Lung (tissue), 12 donors: Measurements from ENCODE around the gene TNK2. TPM values are rescaled to one million over a fixed set of nuclear protein-coding genes. Genes with fewer than 3 reads are reported as not detected.

Experiments
- ATAC-seq: fragments of 200-7000 bp; cut with Tn5 transposase; one replicate; pipeline ENCODE4 v1.9.1; 2020; ENCODE audit warnings: moderate number of reproducible peaks; ENCODE audit not compliant: insufficient read depth, low FRiP score
- DNase-seq, 3 donors: peaks; one replicate each; pipeline ENCODE4 v3.0.0-alpha.2; 2013 to 2017
- H3K27ac ChIP-seq, 2 donors: one replicate each; pipeline ENCODE4 v1.5.1; 2013; ENCODE audit warnings: mild to moderate bottlenecking in 2 of 2, moderate library complexity in 2 of 2, control low read depth in 1 of 2, inconsistent platforms in 1 of 2, low read depth in 1 of 2, low read length in 1 of 2
- H3K27me3 ChIP-seq, 3 donors: one replicate each; pipeline ENCODE4 v1.5.1; 2013; ENCODE audit warnings: low read length in 2 of 3; ENCODE audit not compliant: control insufficient read depth in 3 of 3, insufficient read depth in 3 of 3
- H3K36me3 ChIP-seq, 4 donors: one replicate each; pipeline ENCODE4 v1.5.1; 2013; ENCODE audit warnings: low read length in 4 of 4, mild to moderate bottlenecking in 1 of 4, moderate library complexity in 1 of 4; ENCODE audit not compliant: control insufficient read depth in 4 of 4, insufficient read depth in 4 of 4
- H3K4me1 ChIP-seq, 5 donors: one replicate each; pipeline ENCODE4 v1.5.1; 2013; ENCODE audit warnings: low read length in 5 of 5, mild to moderate bottlenecking in 2 of 5, moderate library complexity in 1 of 5; ENCODE audit not compliant: control insufficient read depth in 5 of 5, insufficient read depth in 5 of 5
- H3K4me3 ChIP-seq: one replicate; pipeline ENCODE4 v1.5.1; 2013; ENCODE audit warnings: mild to moderate bottlenecking, control low read depth, moderate library complexity
- H3K9ac ChIP-seq, 2 donors: one replicate each; pipeline ENCODE4 v1.5.1; 2013; ENCODE audit warnings: low read length in 2 of 2, control low read depth in 1 of 2; ENCODE audit not compliant: insufficient read depth in 1 of 2
- H3K9me3 ChIP-seq, 4 donors: one replicate each; pipeline ENCODE4 v1.5.1; 2013; ENCODE audit warnings: low read length in 3 of 4, mild to moderate bottlenecking in 1 of 4, moderate library complexity in 1 of 4; ENCODE audit not compliant: control insufficient read depth in 4 of 4, insufficient read depth in 3 of 4
- WGBS, 2 donors: extraction: QIAGEN DNeasy Blood & Tissue Kit; methylation state at CpG; one replicate each; pipeline ENCODE4 v1.1.7; 2013; 5-methylcytosine and 5-hydroxymethylcytosine counted together
- polyA plus RNA-seq, 2 donors: library from polyadenylated mRNA; stranded (reverse); fragments of 200-250 nt; gene quantifications; one replicate each; pipeline ENCODE4 v1.2.1, GENCODE V29; 2013
- total RNA-seq, 2 donors: library from RNA; depleted of rRNA in 1 of 2; stranded (reverse); fragments of >200 nt in 1 of 2; gene quantifications; one replicate each; pipeline ENCODE4 v1.2.1, GENCODE V29; 2014 to 2021
- TF ChIP-seq, protein P1 (sequence below): IDR thresholded peaks from 2 replicates; pipeline ENCODE4 v1.5.1; 2012; ENCODE audit warnings: mild to moderate bottlenecking; ENCODE audit errors: control extremely low read depth, extremely low read depth
- donor health status: control.
- donor health status: control.
- donor health status: Bipolar disorder and iron deficiency.
- donor health status: healthy.
- donor health status: DM: yes; HTN: yes; CAD: no.

The TNK2 gene
- total and polyA plus RNA-seq, 4 donors: 15.0 to 63.5 (median 35.6) TPM

GRCh38 chr3:195900436-195901355 lies 7.7 kb downstream of the TNK2 start:
- TF ChIP-seq, protein P1, sequence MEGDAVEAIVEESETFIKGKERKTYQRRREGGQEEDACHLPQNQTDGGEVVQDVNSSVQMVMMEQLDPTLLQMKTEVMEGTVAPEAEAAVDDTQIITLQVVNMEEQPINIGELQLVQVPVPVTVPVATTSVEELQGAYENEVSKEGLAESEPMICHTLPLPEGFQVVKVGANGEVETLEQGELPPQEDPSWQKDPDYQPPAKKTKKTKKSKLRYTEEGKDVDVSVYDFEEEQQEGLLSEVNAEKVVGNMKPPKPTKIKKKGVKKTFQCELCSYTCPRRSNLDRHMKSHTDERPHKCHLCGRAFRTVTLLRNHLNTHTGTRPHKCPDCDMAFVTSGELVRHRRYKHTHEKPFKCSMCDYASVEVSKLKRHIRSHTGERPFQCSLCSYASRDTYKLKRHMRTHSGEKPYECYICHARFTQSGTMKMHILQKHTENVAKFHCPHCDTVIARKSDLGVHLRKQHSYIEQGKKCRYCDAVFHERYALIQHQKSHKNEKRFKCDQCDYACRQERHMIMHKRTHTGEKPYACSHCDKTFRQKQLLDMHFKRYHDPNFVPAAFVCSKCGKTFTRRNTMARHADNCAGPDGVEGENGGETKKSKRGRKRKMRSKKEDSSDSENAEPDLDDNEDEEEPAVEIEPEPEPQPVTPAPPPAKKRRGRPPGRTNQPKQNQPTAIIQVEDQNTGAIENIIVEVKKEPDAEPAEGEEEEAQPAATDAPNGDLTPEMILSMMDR: no peak
- Histone ChIP-seq H3K27me3 (no peaks in the 10 kb centered on the region), H3K4me1 (peaks cover 0 to 40% (median 27%) of the 10 kb centered on the region in 5 donors), H3K36me3 (peaks cover 0 to 2% (median 0%) of the 10 kb centered on the region in 4 donors), H3K9me3 (no peaks in the 10 kb centered on the region), H3K27ac (peak overlapping the region in 1 of 2 donors; percentile 58), H3K4me3 (no peak overlapping the region), H3K9ac (peak overlapping the region in 1 of 2 donors; percentile 19)
- 39 to 58% methylated on average over 23 of the region's 23 CpGs for WGBS, 2 donors
- ATAC-seq (peak; percentile 38), DNase-seq (peak; percentile 55 to 75 (median 72))

DNA sequence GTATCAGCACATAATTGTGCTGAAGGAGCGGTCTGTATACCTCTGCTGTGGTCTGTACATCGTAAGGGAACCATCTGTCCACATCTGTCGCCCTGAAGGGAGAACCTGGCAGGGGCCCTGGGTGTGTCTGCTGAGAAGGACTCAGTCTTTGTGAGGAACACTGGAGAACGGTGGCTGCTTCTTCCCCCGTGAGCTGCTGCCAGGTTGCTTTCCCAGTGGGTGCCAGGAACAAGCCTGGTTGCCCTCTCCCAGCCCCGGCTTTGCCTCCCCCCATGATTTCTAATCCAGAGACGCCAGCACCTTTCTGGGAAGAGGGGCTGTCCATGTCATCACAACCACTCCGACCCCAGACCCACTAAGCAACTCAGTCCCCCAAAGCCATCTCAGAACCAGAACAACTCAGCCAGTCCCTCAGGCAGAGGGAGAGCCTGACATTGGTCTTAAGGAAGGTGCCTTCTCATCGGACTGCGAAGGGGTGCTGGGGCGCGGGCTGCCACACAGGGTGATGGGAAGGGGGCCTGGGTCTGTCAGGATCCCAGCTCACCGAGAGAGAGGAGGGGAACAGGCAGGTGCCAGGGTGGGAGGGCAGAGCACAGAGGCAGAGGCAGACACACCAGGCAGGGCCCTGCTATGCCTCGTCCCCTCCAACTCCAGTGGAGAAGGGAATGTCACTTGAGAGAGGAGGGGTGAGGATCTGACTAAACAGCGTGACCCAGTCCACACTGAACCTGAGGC lies 8.5 kb downstream of the TNK2 start:
- Histone ChIP-seq H3K27me3 (no peaks in the 10 kb centered on the region), H3K9ac (no peak overlapping the region), H3K4me3 (no peak overlapping the region), H3K9me3 (no peaks in the 10 kb centered on the region), H3K36me3 (peaks cover 0 to 2% (median 0%) of the 10 kb centered on the region in 4 donors), H3K4me1 (peaks cover 0 to 43% (median 26%) of the 10 kb centered on the region in 5 donors), H3K27ac (peak overlapping the region in 1 of 2 donors; percentile 58)
- TF ChIP-seq, protein P1: no peak
- ATAC-seq (no peak), DNase-seq (no peak)
- 66 to 85% methylated on average over 15 of the region's 15 CpGs for WGBS, 2 donors

DNA sequence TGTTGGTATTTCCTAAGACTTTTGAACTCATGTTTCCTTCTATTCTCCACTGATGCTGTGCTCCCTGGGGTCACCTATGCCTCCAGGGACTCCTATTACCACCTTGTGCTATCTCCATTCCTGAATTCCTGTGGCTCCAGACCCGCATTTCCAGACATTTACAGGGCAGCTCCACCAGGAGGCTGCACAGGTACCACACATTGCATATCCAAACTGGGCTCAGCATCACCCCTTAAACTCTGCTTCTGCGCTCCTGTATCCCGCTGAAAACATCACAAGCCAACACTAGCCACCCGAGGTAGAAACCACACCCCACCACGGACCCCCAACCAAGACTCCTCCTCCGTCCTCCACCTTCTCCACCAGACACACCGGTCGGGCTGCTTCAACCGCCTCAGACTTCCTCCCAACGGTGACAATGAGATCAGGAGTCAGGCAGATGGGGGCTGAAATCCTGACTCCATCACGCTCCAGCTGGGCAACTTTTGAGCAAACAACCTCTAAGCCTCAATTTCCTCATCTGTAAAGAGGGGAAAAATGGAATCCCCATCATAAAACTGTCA lies 10.4 kb downstream of the TNK2 start:
- DNase-seq: peak; percentile 20 to 36 (median 30)
- TF ChIP-seq, protein P1: no peak
- 38 to 55% methylated on average over 11 of the region's 11 CpGs for WGBS, 2 donors

More for the DNA sequence above, 10.4 kb downstream of the TNK2 start:
- H3K4me1 ChIP-seq: peaks cover 0 to 62% (median 37%) of the 10 kb centered on the region in 5 donors
- peak overlapping the region in 1 of 2 donors; percentile 23 for H3K9ac ChIP-seq
- H3K4me3 ChIP-seq: no peak overlapping the region
- no peak overlapping the region for H3K27ac ChIP-seq
- H3K27me3 ChIP-seq: no peaks in the 10 kb centered on the region
- H3K9me3 ChIP-seq: no peaks in the 10 kb centered on the region
- no peak for ATAC-seq
- peaks cover 0 to 2% (median 0%) of the 10 kb centered on the region in 4 donors for H3K36me3 ChIP-seq
